PC-9 (cell line): ENCODE data around the gene PSMG4. TPM values are rescaled to one million over a fixed set of nuclear protein-coding genes. Genes with fewer than 3 reads are reported as not detected.

Experiments used
- BruUV-seq: library from RNA; stranded (reverse); fragments of 400-500 nt; replicated peaks from 2 replicates; lab custom pipeline; 2021; lab: Mats Ljungman, UMichigan
- CTCF ChIA-PET: fragments of 300-600 bp; sonication (Branson Sonifier 250); formaldehyde crosslinking; loops from one replicate; lab custom pipeline; 2022; ENCODE audit warnings: antibody characterized with exemption; lab: Charles Lee
- POLR2A ChIA-PET: fragments of 300-600 bp; sonication (Branson Sonifier 250); formaldehyde crosslinking; loops from one replicate; lab custom pipeline; 2022; ENCODE audit warnings: antibody characterized with exemption; ENCODE audit not compliant: unreplicated experiment; lab: Charles Lee
- DNase-seq, 2 experiments: peaks; one replicate each; pipeline versions ENCODE4 v3.0.0 to v3.0.0-alpha.2; 2015 to 2022; ENCODE audit warnings: mixed read lengths in 1 of 2
- H2AFZ ChIP-seq: fragments of 200-600 bp; sonication (generic); 2 replicates; pipeline ENCODE4 v1.8.1; 2017; ENCODE audit warnings: antibody characterized with exemption
- H3F3A ChIP-seq: fragments of 200-600 bp; sonication (generic); 2 replicates; pipeline ENCODE4 v1.8.1; 2017; ENCODE audit warnings: antibody characterized with exemption, mild to moderate bottlenecking, low read depth; ENCODE audit not compliant: insufficient read depth
- H3K27ac ChIP-seq: fragments of 200-600 bp; sonication (generic); 2 replicates; pipeline ENCODE4 v1.6.1; 2016; ENCODE audit warnings: mixed run types
- H3K27me3 ChIP-seq: fragments of 200-600 bp; sonication (generic); 2 replicates; pipeline ENCODE4 v1.6.1; 2016; ENCODE audit warnings: low read depth, mixed run types; ENCODE audit not compliant: insufficient read depth
- H3K36me3 ChIP-seq: fragments of 200-600 bp; sonication (generic); 2 replicates; pipeline ENCODE4 v1.6.1; 2016; ENCODE audit warnings: low read depth, mixed run types
- H3K4me1 ChIP-seq: fragments of 200-600 bp; sonication (generic); replicated peaks from 2 replicates; pipeline ENCODE4 v1.6.1; 2016; ENCODE audit warnings: mixed run types; ENCODE audit not compliant: insufficient read depth
- H3K4me2 ChIP-seq: fragments of 200-600 bp; sonication (generic); 2 replicates; pipeline ENCODE4 v1.6.1; 2017; ENCODE audit warnings: mixed run types
- H3K4me3 ChIP-seq: fragments of 200-600 bp; sonication (generic); 2 replicates; pipeline ENCODE4 v1.6.1; 2016; ENCODE audit warnings: mixed run types
- H3K79me2 ChIP-seq: fragments of 200-600 bp; sonication (generic); 2 replicates; pipeline ENCODE4 v1.6.1; 2017; ENCODE audit warnings: low read depth, mixed run types
- H3K9me2 ChIP-seq: fragments of 200-600 bp; sonication (generic); 2 replicates; pipeline ENCODE4 v1.8.1; 2017; ENCODE audit warnings: mild to moderate bottlenecking; ENCODE audit not compliant: insufficient read depth
- H3K9me3 ChIP-seq: fragments of 200-600 bp; sonication (generic); 2 replicates; pipeline ENCODE4 v1.8.1; 2016; ENCODE audit warnings: low read depth; ENCODE audit not compliant: insufficient read depth
- H4K20me1 ChIP-seq: fragments of 200-600 bp; sonication (generic); 2 replicates; pipeline ENCODE4 v1.8.1; 2017; ENCODE audit not compliant: insufficient read depth
- EZH2 ChIP-seq: fragments of 200-600 bp; sonication (generic); IDR thresholded peaks from 2 replicates; pipeline ENCODE4 v1.8.0; 2017; ENCODE audit warnings: antibody characterized with exemption, low read depth
- intact Hi-C: fragments of 100-400 bp; cut with micrococcal nuclease; formaldehyde crosslinking; loops from one replicate; pipeline ENCODE4 v1.10.0; 2022; ENCODE audit not compliant: unreplicated experiment
- total RNA-seq: library from RNA; stranded (reverse); gene quantifications from 2 replicates; pipeline ENCODE4 v1.2.3, GENCODE V29; 2021
- TF ChIP-seq, protein P1 (sequence below): fragments of 200-600 bp; sonication (generic); conservative IDR thresholded peaks from 2 replicates; pipeline ENCODE4 v1.6.1; 2017; ENCODE audit warnings: mixed run types, antibody characterized with exemption, mild to moderate bottlenecking, moderate library complexity

The PSMG4 gene
- total RNA-seq, 1 experiment from 2014 or later: 33.8 TPM

GRCh38 chr6:3210024-3210610, 48.6 kb upstream of the PSMG4 start:
- H4K20me1 ChIP-seq: no peaks in the 10 kb centered on the region
- no TSS peak for BruUV-seq
- ChIA-PET CTCF (interaction anchor here (0.7 kb wide), 1 partner anchor 15 kb away, joined by 3 read pairs; no protein-coding TSS in a partner anchor), POLR2A (no interaction called here)
- H3K9me3 ChIP-seq: no peaks in the 10 kb centered on the region
- H3K36me3 ChIP-seq: no peaks in the 10 kb centered on the region
- no peak overlapping the region for H3K4me3 ChIP-seq
- no peaks in the 10 kb centered on the region for H3K27me3 ChIP-seq
- H2AFZ ChIP-seq: no peak overlapping the region
- intact Hi-C loops: no loop called here
- H3K79me2 ChIP-seq: no peaks in the 10 kb centered on the region
- H3K4me2 ChIP-seq: peak overlapping the region; percentile 50; the same call in 1 of the 2 replicates
- H3K4me1 ChIP-seq: peaks cover 37% of the 10 kb centered on the region
- H3K9me2 ChIP-seq: no peaks in the 10 kb centered on the region
- peaks cover 14% of the 10 kb centered on the region; the same call in 1 of the 2 replicates for H3F3A ChIP-seq
- no peak for TF ChIP-seq EZH2
- TF ChIP-seq, protein P1, sequence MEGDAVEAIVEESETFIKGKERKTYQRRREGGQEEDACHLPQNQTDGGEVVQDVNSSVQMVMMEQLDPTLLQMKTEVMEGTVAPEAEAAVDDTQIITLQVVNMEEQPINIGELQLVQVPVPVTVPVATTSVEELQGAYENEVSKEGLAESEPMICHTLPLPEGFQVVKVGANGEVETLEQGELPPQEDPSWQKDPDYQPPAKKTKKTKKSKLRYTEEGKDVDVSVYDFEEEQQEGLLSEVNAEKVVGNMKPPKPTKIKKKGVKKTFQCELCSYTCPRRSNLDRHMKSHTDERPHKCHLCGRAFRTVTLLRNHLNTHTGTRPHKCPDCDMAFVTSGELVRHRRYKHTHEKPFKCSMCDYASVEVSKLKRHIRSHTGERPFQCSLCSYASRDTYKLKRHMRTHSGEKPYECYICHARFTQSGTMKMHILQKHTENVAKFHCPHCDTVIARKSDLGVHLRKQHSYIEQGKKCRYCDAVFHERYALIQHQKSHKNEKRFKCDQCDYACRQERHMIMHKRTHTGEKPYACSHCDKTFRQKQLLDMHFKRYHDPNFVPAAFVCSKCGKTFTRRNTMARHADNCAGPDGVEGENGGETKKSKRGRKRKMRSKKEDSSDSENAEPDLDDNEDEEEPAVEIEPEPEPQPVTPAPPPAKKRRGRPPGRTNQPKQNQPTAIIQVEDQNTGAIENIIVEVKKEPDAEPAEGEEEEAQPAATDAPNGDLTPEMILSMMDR: no peak
- H3K27ac ChIP-seq: peak overlapping the region; percentile 83
- no peak for DNase-seq

DNA sequence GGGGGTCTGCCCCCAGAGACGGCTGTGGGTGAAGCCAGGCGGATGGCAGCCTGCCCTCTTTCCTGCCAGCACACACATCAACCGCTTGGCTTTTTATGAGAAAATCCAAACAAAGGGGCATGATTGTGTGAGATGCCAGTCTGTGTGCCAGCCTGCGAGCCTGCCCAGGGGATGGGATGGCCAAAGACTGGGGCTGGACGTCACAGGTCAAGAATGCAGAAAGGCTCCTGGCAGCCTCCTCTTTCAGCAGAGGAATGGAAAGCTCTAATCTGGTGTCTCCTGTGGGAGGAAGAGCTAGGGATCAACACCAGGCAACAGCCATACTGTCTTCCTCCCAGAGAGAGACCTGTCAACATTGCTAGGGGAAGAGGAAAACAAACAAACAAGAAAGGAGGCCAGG, 47.1 kb upstream of the PSMG4 start:
- no peak overlapping the region for H2AFZ ChIP-seq
- H3K79me2 ChIP-seq: no peaks in the 10 kb centered on the region
- no peaks in the 10 kb centered on the region for H3K9me2 ChIP-seq
- H3K4me2 ChIP-seq: no peak overlapping the region
- intact Hi-C loops: no loop called here
- peaks cover 3% of the 10 kb centered on the region; the same call in 1 of the 2 replicates for H3F3A ChIP-seq
- H3K4me1 ChIP-seq: peaks cover 25% of the 10 kb centered on the region
- no TSS peak for BruUV-seq
- no peak overlapping the region for H3K4me3 ChIP-seq
- H3K27me3 ChIP-seq: no peaks in the 10 kb centered on the region
- no peaks in the 10 kb centered on the region for H3K9me3 ChIP-seq
- no peak overlapping the region for H3K27ac ChIP-seq
- POLR2A ChIA-PET: no interaction called here
- DNase-seq: no peak
- TF ChIP-seq, protein P1: no peak
- no peak for TF ChIP-seq EZH2
- no peaks in the 10 kb centered on the region for H4K20me1 ChIP-seq
- H3K36me3 ChIP-seq: no peaks in the 10 kb centered on the region
- CTCF ChIA-PET: no interaction called here

DNA sequence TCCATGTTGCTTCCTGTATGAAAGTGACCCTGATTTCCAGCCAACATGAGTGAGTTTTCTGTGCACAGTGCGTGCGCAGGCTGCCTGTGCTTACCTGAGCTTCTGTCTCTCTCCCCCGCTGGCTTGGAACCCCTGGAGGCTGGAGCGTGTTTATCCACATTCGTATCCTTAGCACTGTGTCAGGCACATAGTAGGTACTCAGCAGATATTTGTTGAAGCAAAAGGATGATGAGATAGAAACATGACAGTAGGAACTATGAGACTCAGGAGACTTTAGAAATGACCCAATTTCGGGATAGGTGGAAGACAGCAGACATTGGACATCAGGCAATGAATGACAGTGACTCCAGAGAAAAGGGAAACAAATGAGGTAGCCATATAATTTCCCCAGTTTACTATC, 46.5 kb upstream of the PSMG4 start:
- no peaks in the 10 kb centered on the region for H3K9me3 ChIP-seq
- POLR2A ChIA-PET: no interaction called here
- DNase-seq: no peak
- H3K4me2 ChIP-seq: no peak overlapping the region
- peaks cover 3% of the 10 kb centered on the region; the same call in 1 of the 2 replicates for H3F3A ChIP-seq
- H3K27me3 ChIP-seq: no peaks in the 10 kb centered on the region
- H3K9me2 ChIP-seq: no peaks in the 10 kb centered on the region
- peaks cover 22% of the 10 kb centered on the region for H3K4me1 ChIP-seq
- H4K20me1 ChIP-seq: no peaks in the 10 kb centered on the region
- CTCF ChIA-PET: no interaction called here
- no TSS peak for BruUV-seq
- no peak overlapping the region for H3K27ac ChIP-seq
- intact Hi-C loops: no loop called here
- no peak for TF ChIP-seq EZH2
- TF ChIP-seq, protein P1: no peak
- no peak overlapping the region for H3K4me3 ChIP-seq
- no peaks in the 10 kb centered on the region for H3K79me2 ChIP-seq
- H3K36me3 ChIP-seq: no peaks in the 10 kb centered on the region
- no peak overlapping the region for H2AFZ ChIP-seq
